Left lung (tissue), 10 donors: Measurements from ENCODE around the gene RAC2. TPM values are rescaled to one million over a fixed set of nuclear protein-coding genes. Genes with fewer than 3 reads are reported as not detected.
A peak's percentile ranks its signal among the peaks of the same experiment; 100 is the strongest.

Experiments
- ATAC-seq: fragments of 200-7000 bp; cut with Tn5 transposase; one replicate; pipeline ENCODE4 v1.9.1; 2020; ENCODE audit warnings: moderate library complexity
- DNase-seq, 4 donors: peaks; one replicate each; pipeline ENCODE4 v3.0.0-alpha.2; 2013 to 2020
- H3K27ac ChIP-seq, 2 donors: fragments of 200-600 bp; sonication (generic) in 1 of 2; one replicate each; pipeline versions ENCODE4 v1.5.0 to v1.8.0; 2020 to 2021
- H3K27me3 ChIP-seq, 2 donors: fragments of 200-600 bp; sonication (generic) in 1 of 2; one replicate each; pipeline versions ENCODE4 v1.5.0 to v1.8.0; 2020 to 2021
- H3K36me3 ChIP-seq, 2 donors: fragments of 200-600 bp; sonication (generic) in 1 of 2; one replicate each; pipeline versions ENCODE4 v1.5.0 to v1.8.0; 2020 to 2021
- H3K4me1 ChIP-seq, 2 donors: fragments of 200-600 bp; one replicate each; pipeline ENCODE4 v1.8.0; 2021
- H3K4me3 ChIP-seq, 2 donors: fragments of 200-600 bp; sonication (generic) in 1 of 2; one replicate each; pipeline versions ENCODE4 v1.5.0 to v1.8.0; 2020 to 2021; ENCODE audit warnings: mild to moderate bottlenecking in 1 of 2
- H3K9me3 ChIP-seq, 2 donors: fragments of 200-600 bp; sonication (generic) in 1 of 2; one replicate each; pipeline versions ENCODE4 v1.5.0 to v1.8.0; 2020 to 2021
- CTCF ChIP-seq, 2 donors: fragments of 200-600 bp; sonication (generic) in 1 of 2; IDR thresholded peaks; one replicate each; pipeline versions ENCODE4 v1.5.0 to v1.8.0; 2021; ENCODE audit warnings: antibody characterized with exemption in 2 of 2
- intact Hi-C, 2 donors: fragments of 100-400 bp; cut with DNase I; formaldehyde crosslinking; loops; one replicate each; pipeline versions ENCODE4 v1.11.2 to v1.14.2; 2022
- polyA plus RNA-seq, 6 donors: library from polyadenylated mRNA; unstranded; fragments of 120-200 nt; gene quantifications; one replicate each; pipeline ENCODE4 v1.2.1, GENCODE V29; 2013; ENCODE audit not compliant: insufficient read length in 6 of 6
- total RNA-seq, 2 donors: library from RNA; stranded (reverse); fragmentation: NEBNext Ultra II Directional; extraction: Animal tissue kit (Norgen Biotek cat#: 25700); gene quantifications; one replicate each; pipeline ENCODE4 v1.2.1, GENCODE V29; 2021
- donor health status: DM: no; HTN: yes; CAD: no.
- donor health status: DM: no; HTN: no; CAD: no.

RAC2 gene
- total and polyA plus RNA-seq, 8 donors = 6.7 to 77.2 (median 10.1) TPM

- intact Hi-C loops = no loop called here
- H3K27ac ChIP-seq = peak overlapping the region in 1 of 2 donors; percentile 5
- no peak overlapping the region for H3K4me3 ChIP-seq
- no peak for TF ChIP-seq CTCF (IDR thresholded peaks at IDR 0.05)
- H3K9me3 ChIP-seq = no peaks in the 10 kb centered on the region
- ATAC-seq (no peak), DNase-seq (peak in 1 of 4 donors; percentile 46)
- peaks cover 20 to 45% of the 10 kb centered on the region in 2 donors for H3K4me1 ChIP-seq
- no peaks in the 10 kb centered on the region for H3K36me3 ChIP-seq
- no peaks in the 10 kb centered on the region for H3K27me3 ChIP-seq
Observed at GRCh38 chr22:37183432-37184379, 60.4 kb downstream of the RAC2 start.

GRCh38 chr22:37182949-37183245 lies 61.2 kb downstream of the RAC2 start:
- DNase-seq (peak in 1 of 4 donors; percentile 56), ATAC-seq (no peak)
- H3K27me3 ChIP-seq = no peaks in the 10 kb centered on the region
- H3K9me3 ChIP-seq = no peaks in the 10 kb centered on the region
- intact Hi-C loops = no loop called here
- H3K4me3 ChIP-seq = no peak overlapping the region
- H3K27ac ChIP-seq = peak overlapping the region in 1 of 2 donors; percentile 5
- peaks cover 20 to 47% of the 10 kb centered on the region in 2 donors for H3K4me1 ChIP-seq
- TF ChIP-seq CTCF (IDR thresholded peaks at IDR 0.05) = no peak
- no peaks in the 10 kb centered on the region for H3K36me3 ChIP-seq

GRCh38 chr22:37182101-37182948 lies 61.7 kb downstream of the RAC2 start:
- Histone ChIP-seq H3K9me3 (no peaks in the 10 kb centered on the region), H3K27me3 (no peaks in the 10 kb centered on the region), H3K4me3 (no peak overlapping the region), H3K27ac (no peak overlapping the region), H3K36me3 (no peaks in the 10 kb centered on the region), H3K4me1 (peaks cover 21 to 47% of the 10 kb centered on the region in 2 donors)
- ATAC-seq = no peak
- TF ChIP-seq CTCF (IDR thresholded peaks at IDR 0.05) = no peak
- peak in 1 of 4 donors; percentile 65 for DNase-seq
- intact Hi-C loops = no loop called here

DNA sequence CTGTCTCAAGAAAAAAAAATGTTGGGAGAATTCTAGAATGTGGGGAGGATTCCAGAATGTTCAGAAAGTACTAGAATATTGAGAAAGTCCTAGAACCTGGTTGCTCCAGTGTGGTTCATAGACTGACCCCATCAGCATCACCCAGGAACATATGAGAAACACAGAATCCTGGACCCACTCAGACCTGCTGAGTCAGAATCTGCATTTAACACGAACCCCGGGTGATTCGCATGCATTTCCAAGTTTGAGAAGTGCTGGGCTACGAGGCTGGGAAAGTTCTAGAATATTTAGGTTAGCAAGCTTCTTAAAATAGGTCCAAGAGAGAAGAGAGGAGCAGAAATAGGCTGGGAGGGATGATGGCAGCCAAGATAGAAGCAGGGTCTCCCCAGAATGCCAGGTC lies 62.4 kb downstream of the RAC2 start:
- Histone ChIP-seq H3K4me1 (peaks cover 21 to 47% of the 10 kb centered on the region in 2 donors), H3K27ac (no peak overlapping the region), H3K36me3 (no peaks in the 10 kb centered on the region), H3K9me3 (no peaks in the 10 kb centered on the region), H3K27me3 (no peaks in the 10 kb centered on the region), H3K4me3 (no peak overlapping the region)
- ATAC-seq = no peak
- no peak for DNase-seq
- intact Hi-C loops = no loop called here
- no peak for TF ChIP-seq CTCF (IDR thresholded peaks at IDR 0.05)
